NK-92 (cell line): ENCODE results near the gene ITIH1.
"Not testable (repeated sequence)": the region's sequence is repeated elsewhere in the genome, so short reads cannot be mapped to it uniquely, and the experiment has no call there.

Source experiments
- DNase-seq: peaks from one replicate; lab custom pipeline; 2025; ENCODE audit not compliant: unreplicated experiment; lab: John Stamatoyannopoulos, UW

Gene ITIH1

DNA sequence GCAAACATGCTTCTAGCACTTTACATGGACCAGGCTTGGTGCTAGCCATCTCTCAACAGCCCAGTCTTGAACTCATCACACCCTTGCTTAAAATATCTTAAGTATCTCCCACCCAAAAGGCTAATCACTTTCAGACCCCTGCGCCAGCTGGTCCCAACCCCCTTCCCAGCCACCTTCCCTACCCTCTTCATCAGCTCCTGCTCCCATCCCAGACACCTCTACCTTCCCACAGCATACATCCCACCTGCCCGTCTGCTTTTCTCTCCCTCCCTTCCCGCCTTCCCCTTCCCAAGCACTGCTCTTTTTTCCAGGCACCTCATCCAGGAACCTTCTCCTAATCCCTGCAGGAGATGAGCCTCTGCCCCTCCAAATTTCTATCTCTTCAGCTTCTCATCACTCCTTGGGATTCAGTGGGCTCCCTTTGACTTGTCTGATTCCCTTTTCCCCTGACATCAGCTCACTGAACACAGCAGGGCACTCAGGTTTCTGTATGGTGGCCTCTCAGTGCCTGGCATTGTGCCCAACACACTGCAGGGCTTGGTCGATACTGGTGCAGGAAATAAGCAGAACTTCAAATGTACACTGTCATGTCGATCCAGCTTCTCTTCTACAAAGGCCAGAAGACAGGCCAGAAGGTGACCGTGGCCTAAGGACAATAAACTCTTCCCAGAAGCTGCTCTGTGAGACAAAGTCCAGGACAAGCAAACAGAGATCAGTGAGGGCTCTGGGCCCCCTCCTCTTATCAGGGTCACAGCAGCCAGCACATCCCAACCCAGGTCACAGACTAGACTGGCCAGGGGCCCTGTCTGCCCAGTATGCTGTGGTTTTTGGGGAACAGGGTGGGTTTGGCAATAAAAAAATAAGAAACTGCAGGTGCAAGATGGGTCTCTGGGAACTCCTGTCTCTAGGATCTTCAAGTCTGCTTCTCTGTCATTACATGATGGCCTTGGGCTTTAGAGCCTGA, 2.2 kb upstream of the ITIH1 start:
- no peak for DNase-seq

DNA sequence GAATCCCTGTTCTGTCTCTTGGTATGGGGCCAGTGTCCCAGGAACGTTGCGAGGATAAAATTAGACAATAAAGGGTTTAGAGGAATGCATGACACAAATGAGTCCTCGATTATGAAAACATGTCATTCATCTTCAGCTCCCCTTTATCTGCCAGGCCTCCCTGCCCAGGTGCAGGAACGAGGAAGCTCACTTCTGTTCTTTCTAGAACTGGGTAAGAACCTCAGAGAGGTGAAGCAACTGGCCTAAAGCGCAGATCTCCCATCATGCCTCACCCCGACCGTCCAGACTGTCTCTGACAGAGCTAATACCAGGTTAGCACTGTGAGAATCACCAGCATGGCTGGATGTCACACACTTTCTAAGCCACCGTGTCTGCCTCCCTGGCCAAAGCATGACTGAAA, 1.5 kb upstream of the ITIH1 start:
- DNase-seq: no peak

DNA sequence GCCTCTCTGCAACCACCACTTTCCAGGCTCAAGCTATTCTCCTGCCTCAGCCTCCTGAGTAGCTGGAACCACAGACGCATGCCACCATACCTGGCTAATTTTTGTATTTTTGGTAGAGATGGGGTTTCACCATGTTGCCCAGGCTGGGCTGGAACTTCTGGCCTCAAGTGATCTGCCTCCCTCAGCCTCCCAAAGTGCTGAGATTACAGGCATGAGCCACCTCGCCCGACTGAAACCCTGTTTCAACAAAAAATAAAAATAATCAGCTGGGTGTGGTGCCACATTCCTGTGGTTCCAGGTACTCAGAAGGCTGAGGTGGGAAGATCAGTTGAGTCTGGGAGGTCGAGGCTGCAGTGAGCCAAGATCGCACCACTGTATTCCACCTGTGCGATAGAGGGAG, 913 bp upstream of the ITIH1 start:
- DNase-seq: not testable (repeated sequence)

DNA sequence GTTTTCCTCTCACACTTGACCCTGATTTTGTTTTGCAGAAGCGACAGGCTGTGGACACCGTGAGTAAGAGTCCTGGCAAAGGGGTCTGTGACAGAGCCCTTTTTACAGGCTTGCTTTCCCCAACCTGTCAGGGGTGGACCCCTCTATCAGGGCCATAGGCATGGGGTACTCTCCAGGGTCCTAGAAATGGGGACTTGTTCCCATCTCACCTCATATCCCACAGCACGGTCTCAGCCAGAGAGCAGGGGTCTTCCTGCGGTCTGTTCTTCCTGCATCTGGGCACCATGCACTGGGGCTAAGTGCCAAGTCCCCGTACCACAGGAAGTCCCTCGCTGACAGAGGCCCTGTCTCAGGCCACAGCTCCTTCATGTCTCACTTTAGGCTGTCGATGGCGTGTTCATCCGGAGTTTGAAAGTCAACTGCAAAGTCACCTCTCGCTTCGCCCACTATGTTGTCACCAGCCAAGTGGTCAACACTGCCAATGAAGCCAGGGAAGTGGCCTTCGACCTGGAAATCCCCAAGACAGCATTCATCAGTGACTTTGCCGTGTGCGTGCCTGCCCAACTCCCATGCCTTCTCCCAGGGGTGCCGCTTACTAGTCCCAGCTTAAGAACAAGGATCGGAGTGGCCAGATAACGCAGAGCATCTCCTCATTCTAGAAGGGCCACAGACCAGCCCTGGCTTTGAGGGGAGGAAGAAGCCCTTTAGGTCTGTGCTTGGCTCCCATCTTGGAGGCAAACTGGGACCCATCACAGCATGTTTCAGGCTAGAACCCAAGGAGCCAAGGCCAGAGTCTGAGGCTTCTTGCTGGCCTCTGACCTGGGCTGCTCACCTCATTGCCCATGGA, 783 bp downstream of the ITIH1 start:
- DNase-seq: no peak

DNA sequence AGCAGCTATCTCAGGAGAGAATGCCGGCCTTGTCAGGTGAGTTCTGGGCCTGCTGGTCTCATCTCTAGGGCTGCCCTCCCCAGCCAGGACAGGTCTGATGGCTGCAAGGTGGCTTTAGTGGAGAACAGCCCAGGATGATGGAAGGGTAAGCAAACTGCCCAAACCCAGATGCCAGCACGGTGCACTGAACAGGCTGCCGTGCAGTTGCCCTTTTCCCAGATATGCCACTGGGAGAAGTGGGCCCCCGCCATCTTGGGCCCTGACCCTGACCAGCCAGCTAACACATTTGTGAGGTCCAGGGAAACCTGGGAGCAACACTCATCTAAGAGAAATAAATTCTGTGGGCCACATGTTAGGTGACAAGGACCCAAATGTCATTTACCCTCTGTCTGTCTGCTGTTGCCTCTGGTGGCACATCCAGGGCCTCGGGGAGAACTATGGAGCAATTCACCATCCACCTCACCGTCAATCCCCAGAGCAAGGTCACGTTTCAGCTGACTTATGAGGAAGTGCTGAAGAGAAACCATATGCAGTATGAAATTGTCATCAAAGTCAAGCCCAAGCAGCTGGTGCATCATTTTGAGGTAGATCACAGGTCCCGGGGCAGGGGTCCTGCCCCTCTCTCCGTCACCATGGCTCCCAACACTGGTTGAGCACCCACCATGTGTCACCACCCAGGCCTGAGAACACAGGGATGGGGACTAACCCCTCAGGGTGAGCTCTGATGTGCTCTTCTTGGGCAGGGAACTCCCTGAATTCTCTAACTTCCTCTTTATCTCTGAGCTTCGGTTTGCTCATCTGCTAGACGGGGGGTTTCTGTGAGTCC, 1.8 kb downstream of the ITIH1 start:
- DNase-seq: no peak

DNA sequence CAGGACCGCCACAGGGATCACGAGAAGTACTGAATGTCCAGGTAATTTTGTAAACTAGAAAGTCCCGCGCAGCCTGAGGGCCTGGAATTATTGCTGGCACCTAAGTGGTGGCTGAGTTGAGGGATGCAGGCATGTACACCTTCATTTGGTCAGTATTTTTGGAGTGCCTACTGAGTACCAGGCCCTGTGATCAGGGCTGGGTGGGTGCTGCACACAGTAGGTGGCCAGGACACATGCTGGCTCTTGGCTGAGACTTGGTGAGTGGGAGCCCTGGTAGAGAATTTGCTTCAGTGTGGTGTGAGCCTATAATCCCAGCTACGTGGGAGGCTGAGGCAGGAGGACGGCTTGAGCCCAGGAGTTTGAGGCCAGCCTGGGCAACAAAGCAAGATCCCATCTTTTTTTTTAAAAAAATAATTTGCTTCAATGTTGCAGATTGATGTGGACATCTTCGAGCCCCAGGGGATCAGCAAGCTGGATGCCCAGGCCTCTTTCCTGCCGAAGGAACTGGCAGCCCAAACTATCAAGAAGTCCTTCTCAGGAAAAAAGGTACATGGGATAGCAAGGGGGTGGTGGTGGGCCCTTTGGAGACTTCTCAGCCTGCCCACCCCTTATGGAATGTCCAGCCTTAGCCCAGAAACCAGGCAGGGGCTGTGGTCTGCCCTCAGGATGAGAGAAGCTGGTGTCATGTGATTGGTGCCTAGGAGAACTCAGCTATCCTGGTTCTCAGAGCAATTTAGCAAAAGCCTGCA, 2.6 kb downstream of the ITIH1 start:
- DNase-seq: no peak

DNA sequence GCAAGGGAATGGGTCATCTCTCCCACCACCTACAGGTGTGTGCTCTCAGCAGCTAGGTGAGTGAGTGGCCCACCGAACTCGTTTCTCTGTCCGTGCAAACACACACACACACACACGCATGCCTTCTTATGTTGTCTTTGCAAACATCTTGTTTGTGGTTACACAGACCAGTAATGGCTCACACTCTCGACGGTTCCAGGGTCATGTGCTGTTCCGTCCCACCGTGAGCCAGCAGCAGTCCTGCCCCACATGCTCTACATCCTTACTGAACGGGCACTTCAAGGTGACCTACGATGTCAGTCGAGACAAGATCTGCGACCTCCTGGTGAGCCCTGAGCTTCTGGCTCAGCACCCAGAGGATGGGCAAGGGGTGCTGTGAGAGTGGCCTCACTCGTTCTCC, 4.3 kb downstream of the ITIH1 start:
- DNase-seq: no peak

DNA sequence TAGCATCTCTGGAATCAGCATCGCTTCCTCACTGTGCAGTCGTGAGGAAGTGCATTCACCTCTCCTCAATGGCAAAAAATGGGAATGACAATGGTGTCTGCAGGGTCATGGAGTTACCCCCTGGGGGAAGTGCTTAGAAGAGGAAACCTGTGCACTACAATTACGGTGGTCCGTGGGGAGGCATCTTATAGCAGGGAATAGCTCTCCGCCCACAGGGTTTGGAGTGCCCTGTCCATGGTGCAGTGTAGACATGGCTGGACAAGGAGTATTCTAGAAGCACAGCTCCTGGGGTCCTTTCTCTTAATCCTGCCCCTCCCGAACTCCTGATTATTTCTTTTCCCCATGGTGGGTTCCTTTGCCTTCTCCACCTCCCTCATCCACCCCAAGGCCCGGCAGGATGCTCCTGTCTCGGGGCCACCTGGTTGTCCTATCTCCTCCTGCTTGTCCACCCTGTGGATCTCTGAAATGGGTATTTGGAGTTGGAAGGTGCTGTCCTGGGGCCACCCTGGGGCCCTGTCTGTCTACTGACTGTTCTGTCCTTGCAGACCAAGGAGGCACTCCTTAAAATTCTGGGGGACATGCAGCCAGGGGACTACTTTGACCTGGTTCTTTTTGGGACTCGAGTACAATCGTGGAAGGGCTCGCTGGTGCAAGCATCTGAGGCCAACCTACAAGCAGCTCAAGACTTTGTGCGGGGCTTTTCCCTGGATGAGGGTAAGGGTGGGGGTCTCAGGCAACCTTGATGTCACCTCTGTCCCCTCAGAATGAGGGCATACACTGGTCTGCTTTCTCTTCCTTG, 5.2 kb downstream of the ITIH1 start:
- no peak for DNase-seq

DNA sequence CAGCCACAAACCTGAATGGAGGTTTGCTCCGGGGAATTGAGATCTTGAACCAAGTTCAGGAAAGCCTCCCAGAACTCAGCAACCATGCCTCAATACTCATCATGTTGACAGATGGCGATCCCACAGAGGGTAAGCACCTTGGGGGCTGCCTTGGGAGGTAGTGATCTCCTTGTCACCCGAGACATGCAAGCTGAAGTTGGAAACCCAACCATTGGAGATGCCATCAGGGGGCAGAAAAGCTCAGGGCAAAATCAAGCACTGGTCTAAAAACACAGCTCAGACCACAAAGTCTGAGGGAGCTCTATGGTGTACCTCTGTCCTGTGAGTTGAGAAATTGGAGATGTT, 5.8 kb downstream of the ITIH1 start:
- no peak for DNase-seq

DNA sequence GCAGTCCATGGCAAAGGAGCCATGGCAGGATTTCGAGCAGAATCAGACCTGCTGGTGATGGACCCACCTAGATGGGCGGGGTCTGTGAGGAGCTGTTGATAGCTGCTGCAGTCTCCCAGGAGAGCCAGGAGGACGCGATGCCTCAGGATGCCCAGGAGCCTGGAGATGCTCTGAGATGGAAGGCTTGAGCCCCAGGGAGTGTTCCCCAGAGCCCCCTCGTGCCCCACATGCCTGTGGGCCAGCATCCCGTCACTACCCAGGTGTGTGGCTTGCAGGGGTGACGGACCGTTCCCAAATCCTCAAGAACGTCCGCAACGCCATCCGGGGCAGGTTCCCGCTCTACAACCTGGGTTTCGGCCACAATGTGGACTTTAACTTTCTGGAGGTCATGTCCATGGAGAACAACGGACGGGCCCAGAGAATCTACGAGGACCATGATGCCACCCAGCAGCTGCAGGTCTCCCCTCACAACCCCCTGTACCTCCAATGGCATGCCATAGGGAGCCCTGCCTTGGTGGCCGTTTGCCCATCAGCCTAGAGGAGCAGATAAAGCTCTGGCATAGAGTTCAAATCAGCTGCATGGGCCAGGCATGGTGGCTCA, 6.7 kb downstream of the ITIH1 start:
- no peak for DNase-seq

DNA sequence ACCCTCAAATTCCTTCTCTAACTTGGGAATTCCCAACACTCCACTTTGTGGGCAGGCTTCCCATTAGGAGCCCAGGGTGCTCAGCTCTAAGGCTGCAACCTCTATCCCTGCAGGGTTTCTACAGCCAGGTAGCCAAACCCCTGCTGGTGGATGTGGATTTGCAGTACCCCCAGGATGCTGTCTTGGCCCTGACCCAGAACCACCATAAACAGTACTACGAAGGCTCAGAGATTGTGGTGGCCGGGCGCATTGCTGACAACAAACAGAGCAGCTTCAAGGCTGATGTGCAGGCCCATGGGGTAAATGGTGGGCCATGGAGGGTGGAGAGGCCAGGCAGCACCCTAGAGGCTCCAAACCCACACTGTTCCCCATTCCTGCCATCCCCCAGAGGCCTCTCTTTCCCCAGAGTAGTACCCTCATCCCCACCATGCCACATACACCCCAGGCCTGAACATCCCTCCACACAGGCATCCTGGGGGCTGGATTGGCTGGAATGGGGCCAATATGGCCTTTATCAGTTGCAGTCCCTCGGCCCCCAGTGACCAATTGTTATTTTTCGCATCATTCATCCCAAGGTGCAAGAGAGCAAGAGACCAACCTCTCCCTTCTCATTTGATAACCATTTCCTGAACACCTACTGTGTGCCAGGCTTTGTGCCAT, 7.7 kb downstream of the ITIH1 start:
- no peak for DNase-seq

DNA sequence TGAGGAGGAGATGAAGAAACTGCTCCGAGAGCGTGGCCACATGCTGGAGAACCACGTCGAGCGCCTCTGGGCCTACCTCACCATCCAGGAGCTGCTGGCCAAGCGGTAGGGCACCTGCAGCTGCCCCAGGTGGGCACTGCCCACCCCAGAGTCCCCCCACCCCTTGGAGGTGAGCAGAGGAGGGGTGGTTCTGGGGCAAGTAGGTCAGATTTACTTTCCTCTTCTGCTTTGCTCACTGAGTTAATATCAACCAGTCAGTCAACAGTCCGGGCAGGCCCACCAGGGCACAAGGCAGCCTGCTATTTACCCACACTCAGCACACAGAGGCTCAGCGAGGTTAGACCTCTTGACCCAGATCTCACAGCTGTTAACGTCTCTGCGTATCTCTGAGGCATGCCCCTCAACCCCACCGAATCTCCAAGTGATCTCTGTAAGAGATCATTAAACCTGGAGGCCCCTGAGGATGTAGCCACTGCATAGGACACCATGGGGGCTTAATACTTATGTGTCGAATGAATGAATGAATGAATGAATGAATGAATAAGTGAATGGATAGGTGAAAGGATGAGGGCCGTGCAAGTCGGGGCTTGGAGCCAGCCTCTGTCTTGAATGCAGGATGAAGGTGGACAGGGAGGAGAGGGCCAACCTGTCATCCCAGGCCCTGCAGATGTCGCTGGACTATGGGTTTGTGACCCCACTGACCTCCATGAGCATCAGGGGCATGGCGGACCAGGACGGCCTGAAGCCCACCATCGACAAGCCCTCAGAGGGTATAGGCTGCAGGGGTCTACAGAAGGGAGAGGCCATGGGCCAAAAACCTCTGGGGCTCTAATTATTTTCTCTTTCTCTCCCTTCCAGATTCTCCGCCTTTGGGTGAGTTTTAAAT, 9.2 kb downstream of the ITIH1 start:
- DNase-seq: no peak

DNA sequence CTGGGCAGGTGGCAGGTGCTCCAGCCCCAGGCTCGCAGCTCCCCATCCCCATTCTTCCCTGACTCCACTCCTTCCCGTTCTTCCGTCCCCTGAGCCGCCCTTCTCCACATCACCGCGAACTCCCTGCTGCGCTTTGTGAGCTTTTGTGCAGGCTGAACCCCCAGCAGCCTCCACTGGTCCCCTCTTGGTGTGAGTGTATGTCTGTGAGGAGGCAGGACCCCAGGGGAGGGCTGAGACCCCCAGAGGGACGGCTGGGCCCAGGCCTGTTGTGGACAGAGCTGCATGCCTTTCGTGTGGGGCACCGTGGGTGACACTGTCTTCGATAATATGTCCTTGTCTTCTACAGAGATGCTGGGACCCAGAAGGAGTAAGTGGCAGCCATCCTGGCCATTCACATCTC, 9.8 kb downstream of the ITIH1 start:
- no peak for DNase-seq

DNA sequence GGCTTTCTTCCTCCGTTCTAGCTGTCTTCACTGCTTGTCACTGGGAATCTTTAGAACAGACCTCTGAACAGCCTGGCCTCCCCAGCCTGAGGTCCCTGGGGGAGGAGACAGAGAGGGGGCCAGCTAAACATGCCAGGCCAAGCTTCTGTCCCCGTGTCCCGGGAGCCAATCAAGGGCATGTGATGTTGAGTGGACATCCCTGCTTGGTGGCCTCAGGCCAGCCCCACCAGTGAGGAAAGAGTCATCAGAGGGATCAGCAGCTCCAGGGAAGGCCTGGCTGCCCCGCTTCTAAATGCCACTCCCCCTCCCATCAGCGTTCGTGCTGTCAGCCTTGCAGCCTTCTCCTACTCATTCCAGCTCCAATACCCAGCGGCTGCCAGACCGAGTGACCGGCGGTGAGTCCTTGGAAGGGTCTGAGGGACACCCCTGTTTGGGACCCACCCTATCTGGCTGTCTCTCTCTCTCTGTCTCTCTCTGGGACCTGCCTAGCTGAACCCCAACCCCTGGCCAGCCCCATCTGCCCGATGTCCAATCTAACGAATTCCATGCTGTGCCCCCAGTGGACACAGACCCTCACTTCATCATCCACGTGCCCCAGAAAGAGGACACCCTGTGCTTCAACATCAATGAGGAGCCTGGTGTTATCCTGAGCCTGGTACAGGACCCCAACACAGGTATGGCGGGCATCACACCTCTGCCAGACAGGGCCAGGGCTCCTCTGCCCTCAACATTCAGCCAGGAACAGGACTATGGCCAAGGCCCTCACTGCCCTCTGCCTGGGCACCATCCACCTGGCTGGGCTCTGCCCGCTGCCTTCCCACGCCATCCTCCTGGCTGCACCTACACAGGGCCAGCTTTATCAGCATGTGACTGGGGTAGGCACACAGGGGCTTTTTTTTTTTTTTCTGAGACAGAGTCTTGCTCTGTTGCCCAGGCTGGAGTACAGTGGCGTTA, 10.6 kb downstream of the ITIH1 start:
- DNase-seq: no peak

DNA sequence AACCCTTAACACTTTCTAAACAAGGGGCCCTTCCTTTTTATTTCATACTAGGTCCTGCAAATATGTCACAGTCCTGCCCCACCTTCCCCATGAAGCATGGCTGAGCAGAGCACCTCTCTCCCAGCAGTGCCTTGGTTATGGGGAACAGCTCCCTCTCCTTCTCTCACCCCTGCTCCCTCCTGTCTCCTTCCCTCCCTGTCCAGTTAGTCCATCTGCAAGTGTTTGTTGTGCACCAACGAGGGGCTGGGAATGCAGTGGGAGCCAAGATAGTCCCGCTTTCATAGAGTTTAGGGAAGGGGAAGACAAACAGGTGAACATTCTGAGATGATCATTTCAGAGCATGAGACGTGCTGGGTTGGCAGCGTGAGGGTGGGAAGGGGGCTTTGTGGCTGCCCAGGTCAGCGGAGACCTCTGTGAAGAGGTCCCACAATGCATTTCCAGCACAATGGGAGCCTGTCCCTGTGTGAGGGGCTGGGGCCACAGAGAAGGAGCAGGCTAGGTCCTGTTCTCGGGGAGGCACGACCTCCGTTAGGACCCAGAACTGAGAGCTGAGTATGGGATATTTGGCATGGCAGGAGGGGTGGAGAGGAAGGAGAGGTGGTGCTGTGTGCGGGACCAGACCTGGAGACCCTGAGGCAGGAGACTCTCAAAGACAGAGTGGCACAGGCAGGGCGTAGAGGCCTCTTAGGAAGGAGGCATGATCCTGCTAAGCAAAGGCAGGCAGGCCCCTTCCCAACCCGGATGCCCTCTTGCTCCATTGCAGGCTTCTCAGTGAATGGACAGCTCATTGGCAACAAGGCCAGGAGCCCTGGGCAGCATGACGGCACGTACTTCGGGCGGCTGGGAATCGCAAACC, 11.7 kb downstream of the ITIH1 start:
- no peak for DNase-seq

DNA sequence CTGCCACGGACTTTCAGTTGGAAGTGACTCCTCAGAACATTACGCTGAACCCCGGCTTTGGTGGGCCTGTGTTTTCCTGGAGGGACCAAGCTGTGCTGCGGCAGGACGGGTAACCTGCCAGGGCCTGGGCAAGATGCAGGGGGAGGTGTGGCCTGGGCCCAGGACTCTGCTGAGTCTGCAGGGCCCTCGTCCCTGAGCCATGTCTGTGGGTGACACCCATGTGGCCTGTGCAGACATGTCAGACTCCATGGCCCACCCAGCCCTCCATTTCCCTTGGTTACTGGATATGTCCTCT, 12.3 kb downstream of the ITIH1 start:
- no peak for DNase-seq
